ENCODE data around the gene OR10D3. TPM values are rescaled to one million over a fixed set of nuclear protein-coding genes. Genes with fewer than 3 reads are reported as not detected.

The OR10D3 gene
- 0.15 and 0.29 TPM in 2 replicates for total RNA-seq (2014; rRNA removed)
- percentile 39 among the genes with signal in this experiment for Bru-seq, nascent RNA
- BruChase-seq, experiment 1, labeled RNA remaining after a 6-hour chase: percentile 35 among the genes with signal in this experiment
- percentile 37 among the genes with signal in this experiment for BruChase-seq, experiment 2, labeled RNA remaining after a 2-hour chase
- long read RNA-seq, partial matches to known transcripts: 0 of 2 reads
- long read RNA-seq, other reads (novel, unspliced or antisense): 2 of 2 reads

- Histone ChIP-seq H3K9me2 (replicated peaks; ENCODE audit: low read length) (no peaks in the 10 kb centered on the region), H3K4me1 (ENCODE audit: insufficient read depth, low read length) (no peaks in the 10 kb centered on the region), H3F3A (ENCODE audit: low read length, unreplicated experiment) (no peaks in the 10 kb centered on the region), H3K36me3 (ENCODE audit: low read depth, low read length) (no peaks in the 10 kb centered on the region), H4K20me1 (ENCODE audit: low read length) (no peaks in the 10 kb centered on the region), H2AFZ (ENCODE audit: low read length) (no peak within 1 kb of the TSS), H3K27ac (ENCODE audit: low read length) (no peak within 1 kb of the TSS), H3K9ac (ENCODE audit: low read length) (no peak within 1 kb of the TSS), H3K4me3 (ENCODE audit: low read length) (no peak within 1 kb of the TSS), H3K4me2 (ENCODE audit: low read length) (no peak within 1 kb of the TSS), H3K27me3 (ENCODE audit: low read length) (peaks cover 14% of the 10 kb centered on the region), H3K79me2 (ENCODE audit: low read length) (no peaks in the 10 kb centered on the region), H3K9me3 (ENCODE audit: low read length) (no peaks in the 10 kb centered on the region)
- TF ChIP-seq EZH2 (IDR thresholded peaks at IDR 0.05; ENCODE audit: low read length, unreplicated experiment): no peak
- no peak for TF ChIP-seq CTCF (conservative IDR thresholded peaks at IDR 0.05; ENCODE audit: low read depth, low read length)
- no peak for TF ChIP-seq EZH2phosphoT487 (IDR thresholded peaks at IDR 0.05; ENCODE audit: borderline replicate concordance, low read length)
- intact Hi-C loops (cut with micrococcal nuclease): no loop called here
- ATAC-seq (no peak), DNase-seq (no peak)
- POLR2A ChIA-PET (ENCODE audit: unreplicated experiment): no interaction called here
- BruUV-seq (replicated peaks): no TSS peak
- CTCF ChIA-PET: no interaction called here
Measured at GRCh38 chr11:124183068-124183467, at the start of gene OR10D3. Gene OR10D3, plus strand, starts transcription at chr11:124183345. Its CDS starts 1,925 bp downstream, at chr11:124185270.

- Histone ChIP-seq H3K79me2 (ENCODE audit: low read length) (no peaks in the 10 kb centered on the region), H3K4me3 (ENCODE audit: low read length) (no peak overlapping the region), H3K27ac (ENCODE audit: low read length) (no peak overlapping the region), H3K4me1 (ENCODE audit: insufficient read depth, low read length) (no peaks in the 10 kb centered on the region), H3K9me2 (replicated peaks; ENCODE audit: low read length) (no peaks in the 10 kb centered on the region), H3K27me3 (ENCODE audit: low read length) (peaks cover 61% of the 10 kb centered on the region), H3K9ac (ENCODE audit: low read length) (no peak overlapping the region), H3K9me3 (ENCODE audit: low read length) (no peaks in the 10 kb centered on the region), H3F3A (ENCODE audit: low read length, unreplicated experiment) (no peaks in the 10 kb centered on the region), H3K36me3 (ENCODE audit: low read depth, low read length) (no peaks in the 10 kb centered on the region), H3K4me2 (ENCODE audit: low read length) (no peak overlapping the region), H4K20me1 (ENCODE audit: low read length) (no peaks in the 10 kb centered on the region), H2AFZ (ENCODE audit: low read length) (no peak overlapping the region)
- ATAC-seq (no peak), DNase-seq (no peak)
- intact Hi-C loops (cut with micrococcal nuclease): no loop called here
- BruUV-seq (replicated peaks): no TSS peak
- ChIA-PET POLR2A (ENCODE audit: unreplicated experiment) (no interaction called here), CTCF (no interaction called here)
- no peak for TF ChIP-seq CTCF (conservative IDR thresholded peaks at IDR 0.05; ENCODE audit: low read depth, low read length)
- no peak for TF ChIP-seq EZH2 (IDR thresholded peaks at IDR 0.05; ENCODE audit: low read length, unreplicated experiment)
- no peak for TF ChIP-seq EZH2phosphoT487 (IDR thresholded peaks at IDR 0.05; ENCODE audit: borderline replicate concordance, low read length)
Measured at GRCh38 chr11:124143034-124143433, 40.1 kb upstream of the OR10D3 start.

GRCh38 chr11:124147951-124148350, 35.2 kb upstream of the OR10D3 start:
- no peak overlapping the region for H2AFZ ChIP-seq (ENCODE audit: low read length)

More at GRCh38 chr11:124147951-124148350, 35.2 kb upstream of the OR10D3 start:
- no TSS peak for BruUV-seq (replicated peaks)
- H3K4me1 ChIP-seq (ENCODE audit: insufficient read depth, low read length): no peaks in the 10 kb centered on the region
- no peak overlapping the region for H3K27ac ChIP-seq (ENCODE audit: low read length)
- H3K4me2 ChIP-seq (ENCODE audit: low read length): no peak overlapping the region
- ChIA-PET POLR2A (ENCODE audit: unreplicated experiment) (no interaction called here), CTCF (no interaction called here)
- no peaks in the 10 kb centered on the region for H3K9me3 ChIP-seq (ENCODE audit: low read length)
- DNase-seq: no peak
- H3F3A ChIP-seq (ENCODE audit: low read length, unreplicated experiment): no peaks in the 10 kb centered on the region
- H3K79me2 ChIP-seq (ENCODE audit: low read length): no peaks in the 10 kb centered on the region
- no peak overlapping the region for H3K4me3 ChIP-seq (ENCODE audit: low read length)
- intact Hi-C loops (cut with micrococcal nuclease): no loop called here
- no peaks in the 10 kb centered on the region for H3K36me3 ChIP-seq (ENCODE audit: low read depth, low read length)
- peaks cover 60% of the 10 kb centered on the region for H3K27me3 ChIP-seq (ENCODE audit: low read length)
- H4K20me1 ChIP-seq (ENCODE audit: low read length): no peaks in the 10 kb centered on the region
- no peak for ATAC-seq
- no peak for TF ChIP-seq CTCF (conservative IDR thresholded peaks at IDR 0.05; ENCODE audit: low read depth, low read length)
- no peak for TF ChIP-seq EZH2 (IDR thresholded peaks at IDR 0.05; ENCODE audit: low read length, unreplicated experiment)
- no peak for TF ChIP-seq EZH2phosphoT487 (IDR thresholded peaks at IDR 0.05; ENCODE audit: borderline replicate concordance, low read length)
- H3K9me2 ChIP-seq (replicated peaks; ENCODE audit: low read length): no peaks in the 10 kb centered on the region
- H3K9ac ChIP-seq (ENCODE audit: low read length): no peak overlapping the region
